Measurements from ENCODE around the gene CEP350. TPM values are rescaled to one million over a fixed set of nuclear protein-coding genes. Genes with fewer than 3 reads are reported as not detected.

CEP350 gene
- total RNA-seq, 2 donors from 2014 or later = 32.2 to 42.2 TPM

GRCh38 chr1:180065408-180065807 lies 110.8 kb downstream of the CEP350 start:
- no peaks in the 10 kb centered on the region for H3K27me3 ChIP-seq (ENCODE audit: control insufficient read depth, insufficient read depth, low read length, poor library complexity, severe bottlenecking)
- Mint-ChIP-seq H3K36me3 (ENCODE audit: low read depth) (peaks cover 48% of the 10 kb centered on the region), H3K27ac (no peak overlapping the region), H3K9me3 (no peaks in the 10 kb centered on the region), H3K4me3 (no peak overlapping the region), H3K4me1 (no peaks in the 10 kb centered on the region), H3K27me3 (ENCODE audit: insufficient read depth) (no peaks in the 10 kb centered on the region)
- no peaks in the 10 kb centered on the region for H3K9me3 ChIP-seq (ENCODE audit: control insufficient read depth, low read length)
- no peak overlapping the region for H3K4me3 ChIP-seq (ENCODE audit: low read length)
- TF ChIP-seq CTCF (conservative IDR thresholded peaks at IDR 0.05) = no peak
- H3K9ac ChIP-seq (ENCODE audit: extremely low read depth, low read length, poor library complexity, severe bottlenecking) = no peak overlapping the region
- no peak for DNase-seq
- H3K36me3 ChIP-seq (ENCODE audit: control insufficient read depth, insufficient read depth, low read length) = peaks cover 75% of the 10 kb centered on the region
- H3K4me1 ChIP-seq (ENCODE audit: control insufficient read depth, insufficient read depth, low read length) = no peaks in the 10 kb centered on the region
- 95% methylated on average over 4 of the region's 4 CpGs; no CpG with 5 or more reads in 1 of the 2 experiments for WGBS, 2 experiments (ENCODE audit: insufficient coverage in 1 of 2, insufficient read length in 1 of 2)
- no peak overlapping the region for H3K27ac ChIP-seq (ENCODE audit: low read depth, low read length)

- DNase-seq = no peak
- WGBS, 2 experiments (ENCODE audit: insufficient coverage in 1 of 2, insufficient read length in 1 of 2) = 71 to 100% methylated on average over 1 to 3 of the region's 3 CpGs
These were observed 111.5 kb downstream of the CEP350 start for GRCh38 chr1:180066150-180066549.

GRCh38 chr1:180070286-180070685 lies 115.7 kb downstream of the CEP350 start:
- no peak overlapping the region for H3K9ac ChIP-seq (ENCODE audit: extremely low read depth, low read length, poor library complexity, severe bottlenecking)
- TF ChIP-seq CTCF (conservative IDR thresholded peaks at IDR 0.05) = no peak
- peaks cover 71% of the 10 kb centered on the region for H3K36me3 ChIP-seq (ENCODE audit: control insufficient read depth, insufficient read depth, low read length)
- H3K4me1 ChIP-seq (ENCODE audit: control insufficient read depth, insufficient read depth, low read length) = no peaks in the 10 kb centered on the region
- H3K4me3 ChIP-seq (ENCODE audit: low read length) = no peak overlapping the region
- Mint-ChIP-seq H3K4me3 (no peak overlapping the region), H3K9me3 (no peaks in the 10 kb centered on the region), H3K27me3 (ENCODE audit: insufficient read depth) (no peaks in the 10 kb centered on the region), H3K27ac (no peak overlapping the region), H3K36me3 (ENCODE audit: low read depth) (peaks cover 35% of the 10 kb centered on the region), H3K4me1 (no peaks in the 10 kb centered on the region)
- H3K27ac ChIP-seq (ENCODE audit: low read depth, low read length) = no peak overlapping the region
- H3K27me3 ChIP-seq (ENCODE audit: control insufficient read depth, insufficient read depth, low read length, poor library complexity, severe bottlenecking) = no peaks in the 10 kb centered on the region
- DNase-seq = no peak
- H3K9me3 ChIP-seq (ENCODE audit: control insufficient read depth, low read length) = no peaks in the 10 kb centered on the region
- WGBS, 2 experiments (ENCODE audit: insufficient coverage in 1 of 2, insufficient read length in 1 of 2) = 83 to 94% methylated on average over 5 to 6 of the region's 6 CpGs

More at GRCh38 chr1:180066150-180066549, 111.5 kb downstream of the CEP350 start:
- Histone ChIP-seq H3K9me3 (ENCODE audit: control insufficient read depth, low read length) (no peaks in the 10 kb centered on the region), H3K4me3 (ENCODE audit: low read length) (no peak overlapping the region), H3K27me3 (ENCODE audit: control insufficient read depth, insufficient read depth, low read length, poor library complexity, severe bottlenecking) (no peaks in the 10 kb centered on the region), H3K9ac (ENCODE audit: extremely low read depth, low read length, poor library complexity, severe bottlenecking) (no peak overlapping the region), H3K4me1 (ENCODE audit: control insufficient read depth, insufficient read depth, low read length) (no peaks in the 10 kb centered on the region), H3K27ac (ENCODE audit: low read depth, low read length) (no peak overlapping the region), H3K36me3 (ENCODE audit: control insufficient read depth, insufficient read depth, low read length) (peaks cover 75% of the 10 kb centered on the region)
- Mint-ChIP-seq H3K4me1 (no peaks in the 10 kb centered on the region), H3K9me3 (no peaks in the 10 kb centered on the region), H3K27ac (no peak overlapping the region), H3K4me3 (no peak overlapping the region), H3K36me3 (ENCODE audit: low read depth) (peaks cover 50% of the 10 kb centered on the region), H3K27me3 (ENCODE audit: insufficient read depth) (no peaks in the 10 kb centered on the region)
- TF ChIP-seq CTCF (conservative IDR thresholded peaks at IDR 0.05) = no peak
